HepG2 (cell line): Measurements from ENCODE around the gene FUT8. TPM values are rescaled to one million over a fixed set of nuclear protein-coding genes. Genes with fewer than 3 reads are reported as not detected.

Experiments used
- ATAC-seq: fragments of 200-7000 bp; cut with Tn5 transposase; 3 replicates; pipeline ENCODE4 v1.9.1; 2020; ENCODE audit warnings: mild to moderate bottlenecking, moderate library complexity
- BruUV-seq: library from RNA; stranded (reverse); fragments of 400-500 nt; replicated peaks from 2 replicates; lab custom pipeline; 2021; lab: Mats Ljungman, UMichigan
- CTCF ChIA-PET: fragments of 300-600 bp; formaldehyde crosslinking; extraction: SDS; loops from one replicate; lab custom pipeline; 2021; ENCODE audit warnings: low total read pairs, inconsistent platforms, low intra/inter-chr PET ratio; lab: Yijun Ruan, JAX
- POLR2A ChIA-PET: fragments of 350-600 bp; sonication (Branson Sonifier 250); formaldehyde crosslinking; loops from one replicate; lab custom pipeline; 2020; ENCODE audit warnings: antibody characterized with exemption, inconsistent platforms; lab: Yijun Ruan, JAX
- DNase-seq: peaks from one replicate; pipeline ENCODE4 v3.0.0-alpha.2; 2015; ENCODE audit warnings: low spot score
- FAIRE-seq: peaks from 3 replicates; lab custom pipeline; 2011; peaks lifted over from hg19 to GRCh38; lab: Jason Lieb, UNC
- H2AFZ ChIP-seq: one replicate; pipeline ENCODE4 v1.6.1; 2011; ENCODE audit warnings: low read length, inconsistent platforms
- H3K27ac ChIP-seq: fragments of 300-600 bp; 3 replicates; pipeline ENCODE4 v1.8.0; 2011; ENCODE audit warnings: mixed run types, mild to moderate bottlenecking, mixed read lengths, low read length, inconsistent platforms; ENCODE audit not compliant: insufficient read depth; ENCODE audit errors: extremely low read length
- H3K27me3 ChIP-seq, 2 experiments: fragments of 200-600 bp in 1 of 2; 2 replicates in 1 of 2; 3 replicates in 1 of 2; pipeline versions ENCODE4 v1.6.0 to v1.8.0; 2011; ENCODE audit warnings: low read length in 2 of 2, mild to moderate bottlenecking in 2 of 2, moderate library complexity in 2 of 2, inconsistent platforms in 1 of 2; ENCODE audit not compliant: insufficient read depth in 2 of 2, control insufficient read depth in 1 of 2
- H3K36me3 ChIP-seq, 2 experiments: fragments of 200-600 bp in 1 of 2; replicated peaks in 1 of 2; 2 replicates in 1 of 2; 3 replicates in 1 of 2; pipeline versions ENCODE4 v1.5.1 to v1.8.0; 2011; ENCODE audit warnings: low read length in 2 of 2, inconsistent platforms in 1 of 2; ENCODE audit not compliant: insufficient read depth in 2 of 2, control insufficient read depth in 1 of 2
- H3K4me1 ChIP-seq: 2 replicates; pipeline ENCODE4 v1.5.1; 2012; ENCODE audit warnings: low read length, inconsistent platforms; ENCODE audit not compliant: insufficient read depth
- H3K4me2 ChIP-seq: 2 replicates; pipeline ENCODE4 v1.6.0; 2011; ENCODE audit warnings: low read depth, low read length, inconsistent platforms
- H3K4me3 ChIP-seq, 3 experiments: fragments of 200-600 bp in 1 of 3; sonication (generic), shearing (Covaris generic) in 1 of 3; replicated peaks in 1 of 3; 2 replicates each; pipeline ENCODE4 v1.5.1; 2011 to 2016; ENCODE audit warnings: low read length in 3 of 3, inconsistent platforms in 2 of 3, low read depth in 2 of 3, mild to moderate bottlenecking in 2 of 3, control low read depth in 1 of 3, mixed read lengths in 1 of 3; ENCODE audit not compliant: insufficient read depth in 1 of 3
- H3K79me2 ChIP-seq: one replicate; pipeline ENCODE4 v1.6.1; 2011; ENCODE audit warnings: low read length, inconsistent platforms; ENCODE audit not compliant: insufficient read depth
- H3K9ac ChIP-seq: 2 replicates; pipeline ENCODE4 v1.6.0; 2011; ENCODE audit warnings: mild to moderate bottlenecking, low read depth, low read length, inconsistent platforms; ENCODE audit not compliant: insufficient read depth
- H3K9me3 ChIP-seq: 2 replicates; pipeline ENCODE4 v1.5.1; 2012; ENCODE audit warnings: mild to moderate bottlenecking, low read length
- H4K20me1 ChIP-seq: 2 replicates; pipeline ENCODE4 v1.6.0; 2011; ENCODE audit warnings: inconsistent platforms, mild to moderate bottlenecking, low read length, moderate library complexity; ENCODE audit not compliant: insufficient read depth
- ARNTL ChIP-seq: sonication (generic); formaldehyde crosslinking; IDR thresholded peaks from 2 replicates; pipeline ENCODE4 v1.4.0; 2020; ENCODE audit warnings: mild to moderate bottlenecking, missing genetic modification reagents
- CREB3 ChIP-seq: sonication (generic); formaldehyde crosslinking; IDR thresholded peaks from 2 replicates; pipeline ENCODE4 v1.5.0; 2020; ENCODE audit warnings: missing genetic modification reagents
- CREBL2 ChIP-seq: sonication (generic); formaldehyde crosslinking; IDR thresholded peaks from 2 replicates; pipeline ENCODE4 v1.8.1; 2023; ENCODE audit warnings: missing genetic modification reagents, mild to moderate bottlenecking, borderline replicate concordance
- GRHL1 ChIP-seq: sonication (generic); formaldehyde crosslinking; conservative IDR thresholded peaks from 2 replicates; pipeline ENCODE4 v1.8.0; 2022; ENCODE audit warnings: missing genetic modification reagents
- MEF2D ChIP-seq: sonication (generic); formaldehyde crosslinking; IDR thresholded peaks from 2 replicates; pipeline ENCODE4 v1.5.1; 2020; ENCODE audit warnings: mild to moderate bottlenecking, missing genetic modification reagents
- MLLT10 ChIP-seq: sonication (generic); formaldehyde crosslinking; IDR thresholded peaks from 2 replicates; pipeline ENCODE4 v1.4.0; 2020; ENCODE audit warnings: missing genetic modification reagents
- SRSF1 ChIP-seq: fragments of 200-400 bp; formaldehyde crosslinking; optimal IDR thresholded peaks from 2 replicates; pipeline ENCODE3; 2017; ENCODE audit warnings: mild to moderate bottlenecking, low read depth, low read length, moderate library complexity
- ZFAT ChIP-seq: sonication (generic); formaldehyde crosslinking; conservative IDR thresholded peaks from 2 replicates; pipeline ENCODE4 v1.8.1; 2023; ENCODE audit warnings: missing genetic modification reagents, inconsistent platforms
- ZHX1 ChIP-seq: sonication (generic); formaldehyde crosslinking; IDR thresholded peaks from 2 replicates; pipeline ENCODE4 v1.8.1; 2022; ENCODE audit warnings: low read depth, mild to moderate bottlenecking, missing genetic modification reagents
- ZNF335 ChIP-seq: sonication (generic); formaldehyde crosslinking; IDR thresholded peaks from 2 replicates; pipeline ENCODE4 v1.4.0; 2020; ENCODE audit warnings: missing genetic modification reagents
- ZNF644 ChIP-seq: IDR thresholded peaks from 2 replicates; pipeline ENCODE4 v1.6.1; 2016; ENCODE audit warnings: low read depth
- in situ Hi-C: cut with HindIII; loops from 2 replicates; pipeline ENCODE4 v1.10.0; 2017; ENCODE audit warnings: low pct_unique_long_range_greater_than_20kb; ENCODE audit not compliant: extremely low pct_ligation_motif_present
- intact Hi-C: fragments of 100-400 bp; cut with micrococcal nuclease; formaldehyde crosslinking; loops from one replicate; pipeline ENCODE4 v1.10.0; 2022; ENCODE audit not compliant: unreplicated experiment
- polyA plus RNA-seq, 8 experiments: library from polyadenylated mRNA; depleted of rRNA in 3 of 8; stranded (reverse) in 7 of 8; unstranded in 1 of 8; fragments of >200 nt; fragmentation: Illumina TruSeq in 4 of 8; extraction: Trizol in 4 of 8; gene quantifications; 2 replicates each; pipeline versions ENCODE4 v1.2.1 to v1.2.3, GENCODE V29; 2011 to 2016; ENCODE audit warnings: low read depth in 4 of 8, missing spikeins in 1 of 8, mixed read lengths in 1 of 8; ENCODE audit not compliant: insufficient read depth in 1 of 8
- total RNA-seq, 5 experiments: library from RNA; depleted of rRNA; stranded (reverse); fragments of >200 nt; fragmentation: Illumina TruSeq; extraction: Trizol; gene quantifications; 2 replicates each; pipeline ENCODE4 v1.2.3, GENCODE V29; 2016; ENCODE audit warnings: low read depth in 1 of 5
- TF ChIP-seq, protein P1 (sequence below): IDR thresholded peaks from 2 replicates; pipeline ENCODE4 v1.6.1; 2018; ENCODE audit warnings: missing genetic modification reagents, mild to moderate bottlenecking, missing compliant biosample characterization
- TF ChIP-seq, protein P2 (sequence below): sonication (generic); formaldehyde crosslinking; IDR thresholded peaks from 2 replicates; pipeline ENCODE4 v1.5.0; 2020; ENCODE audit warnings: missing genetic modification reagents, mild to moderate bottlenecking, borderline replicate concordance

The FUT8 gene
- total and polyA plus RNA-seq, 2 of the 13 experiments (the other 11 are each of a cell fraction or from before 2014, with no cell fraction given) = 9.3 to 17.5 TPM

DNA sequence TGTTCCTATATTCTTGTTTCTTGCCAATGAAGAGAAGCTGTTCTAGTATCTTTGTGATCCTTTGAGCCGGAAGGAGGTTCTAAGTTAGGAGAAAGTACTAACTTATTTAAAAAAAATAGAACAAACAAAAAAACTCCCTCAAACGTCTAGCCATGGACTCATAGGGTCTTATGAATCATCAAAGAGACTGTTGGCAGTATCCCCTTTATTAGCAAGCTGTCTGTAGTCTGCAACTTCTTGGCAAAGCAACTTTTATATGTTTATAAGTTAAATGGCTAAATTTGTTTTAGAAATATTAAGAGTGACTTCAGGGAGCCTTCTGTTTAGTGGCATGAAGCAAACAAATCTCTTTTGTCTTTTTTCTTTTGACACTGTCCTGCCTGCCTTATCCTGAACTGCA lies 291.9 kb downstream of the FUT8 start (continued):
- no peak for TF ChIP-seq CREB3 (CRISPR knock-in tag)
- TF ChIP-seq, protein P1, sequence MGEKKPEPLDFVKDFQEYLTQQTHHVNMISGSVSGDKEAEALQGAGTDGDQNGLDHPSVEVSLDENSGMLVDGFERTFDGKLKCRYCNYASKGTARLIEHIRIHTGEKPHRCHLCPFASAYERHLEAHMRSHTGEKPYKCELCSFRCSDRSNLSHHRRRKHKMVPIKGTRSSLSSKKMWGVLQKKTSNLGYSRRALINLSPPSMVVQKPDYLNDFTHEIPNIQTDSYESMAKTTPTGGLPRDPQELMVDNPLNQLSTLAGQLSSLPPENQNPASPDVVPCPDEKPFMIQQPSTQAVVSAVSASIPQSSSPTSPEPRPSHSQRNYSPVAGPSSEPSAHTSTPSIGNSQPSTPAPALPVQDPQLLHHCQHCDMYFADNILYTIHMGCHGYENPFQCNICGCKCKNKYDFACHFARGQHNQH = no peak
- no peak for TF ChIP-seq ZNF335 (CRISPR knock-in tag)
- no peak for TF ChIP-seq ZHX1 (CRISPR knock-in tag)
- no peak for TF ChIP-seq ARNTL (CRISPR knock-in tag)
- TF ChIP-seq, all 625 proteins: peak for 0

DNA sequence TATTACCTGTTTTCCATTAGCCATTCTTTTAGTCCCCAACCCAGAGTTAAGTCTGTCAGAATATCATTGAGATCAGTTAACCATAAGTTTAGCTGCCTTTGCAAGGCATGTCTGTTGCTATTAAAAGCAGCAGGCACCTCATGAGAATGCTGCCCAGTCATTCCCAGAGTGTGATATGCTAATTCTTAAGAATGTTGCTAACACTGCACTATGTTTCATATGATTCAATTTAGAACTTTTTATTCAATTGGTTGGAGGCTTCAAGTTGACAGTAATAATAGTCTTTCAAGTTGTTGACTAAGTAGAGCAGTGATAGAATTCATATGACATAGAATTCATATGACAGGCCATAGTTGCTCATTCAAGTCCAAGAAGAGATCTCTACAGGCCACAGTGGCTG lies 292.3 kb downstream of the FUT8 start:
- TF ChIP-seq GRHL1 = no peak
- TF ChIP-seq ZNF335 (CRISPR knock-in tag) = no peak
- no peak for TF ChIP-seq ZNF644 (CRISPR knock-in tag)
- no peak for TF ChIP-seq MLLT10 (CRISPR knock-in tag)
- TF ChIP-seq, protein P2, sequence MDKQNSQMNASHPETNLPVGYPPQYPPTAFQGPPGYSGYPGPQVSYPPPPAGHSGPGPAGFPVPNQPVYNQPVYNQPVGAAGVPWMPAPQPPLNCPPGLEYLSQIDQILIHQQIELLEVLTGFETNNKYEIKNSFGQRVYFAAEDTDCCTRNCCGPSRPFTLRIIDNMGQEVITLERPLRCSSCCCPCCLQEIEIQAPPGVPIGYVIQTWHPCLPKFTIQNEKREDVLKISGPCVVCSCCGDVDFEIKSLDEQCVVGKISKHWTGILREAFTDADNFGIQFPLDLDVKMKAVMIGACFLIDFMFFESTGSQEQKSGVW (CRISPR knock-in tag) = no peak
- no peak for TF ChIP-seq ZFAT (CRISPR knock-in tag)
- TF ChIP-seq MEF2D (CRISPR knock-in tag) = no peak
- TF ChIP-seq CREBL2 (CRISPR knock-in tag) = no peak
- TF ChIP-seq SRSF1 = no peak
- no peaks in the 10 kb centered on the region for H3K4me1 ChIP-seq
- no peak overlapping the region for H3K4me2 ChIP-seq
- H3K27me3 ChIP-seq = peaks cover 0 to 1% of the 10 kb centered on the region in 2 experiments; a peak in 1 of 5 replicates
- FAIRE-seq (no peak), ATAC-seq (no peak), DNase-seq (no peak)
- in situ Hi-C loops = no loop called here
- H3K27ac ChIP-seq = no peak overlapping the region
- no peaks in the 10 kb centered on the region for H3K79me2 ChIP-seq
- no peaks in the 10 kb centered on the region; the same call in 1 of the 2 replicates for H3K9me3 ChIP-seq
- ChIA-PET POLR2A (no interaction called here), CTCF (no interaction called here)
- intact Hi-C loops = no loop called here
- H3K4me3 ChIP-seq = no peak overlapping the region
- H3K36me3 ChIP-seq = no peaks in the 10 kb centered on the region
- BruUV-seq = no TSS peak
- H2AFZ ChIP-seq = no peak overlapping the region
- H4K20me1 ChIP-seq = no peaks in the 10 kb centered on the region
- no peak overlapping the region for H3K9ac ChIP-seq
